OCI-LY3 (cell line): Measurements from ENCODE around the gene DDIT4.
"Not testable (repeated sequence)": the region's sequence is repeated elsewhere in the genome, so short reads cannot be mapped to it uniquely, and the experiment has no call there.

ENCODE experiments used
- H2AFZ ChIP-seq: fragments of 200-600, 300-600 bp; shearing (Covaris generic); 2 replicates; pipeline ENCODE4 v1.6.0; 2014; ENCODE audit warnings: antibody characterized with exemption, low read depth, low read length
- H3K27ac ChIP-seq: fragments of 200-600, 300-600 bp; sonication (generic); 2 replicates; pipeline ENCODE4 v1.5.1; 2014; ENCODE audit warnings: mild to moderate bottlenecking, low read length, moderate library complexity, mixed read lengths
- H3K27me3 ChIP-seq: fragments of 200-600, 300-600 bp; sonication (generic); 2 replicates; pipeline ENCODE4 v1.6.1; 2014; ENCODE audit warnings: low read depth, low read length, mixed read lengths
- H3K36me3 ChIP-seq: fragments of 200-600, 300-600 bp; sonication (generic); replicated peaks from 2 replicates; pipeline ENCODE3; 2014; ENCODE audit warnings: low read depth, low read length, mixed read lengths
- H3K4me1 ChIP-seq: fragments of 300-600, 200-600 bp; sonication (generic); 2 replicates; pipeline ENCODE4 v1.6.1; 2014; ENCODE audit warnings: low read length, mixed read lengths
- H3K4me2 ChIP-seq: fragments of 200-600, 300-600 bp; sonication (generic); 2 replicates; pipeline ENCODE4 v1.6.1; 2014; ENCODE audit warnings: low read length, mixed read lengths
- H3K4me3 ChIP-seq: fragments of 300-600, 200-600 bp; sonication (generic); 2 replicates; pipeline ENCODE4 v1.5.1; 2014; ENCODE audit warnings: antibody characterized with exemption, mild to moderate bottlenecking, low read length, moderate library complexity
- H3K79me2 ChIP-seq: fragments of 300-600, 200-600 bp; shearing (Covaris generic); 2 replicates; pipeline ENCODE4 v1.6.1; 2014; ENCODE audit warnings: mild to moderate bottlenecking, low read length, mixed read lengths
- H3K9ac ChIP-seq: fragments of 300-600, 200-600 bp; shearing (Covaris generic); 2 replicates; pipeline ENCODE4 v1.6.0; 2014; ENCODE audit warnings: mild to moderate bottlenecking, low read length, moderate library complexity
- H3K9me3 ChIP-seq: fragments of 200-600, 300-600 bp; shearing (Covaris generic); 2 replicates; pipeline ENCODE4 v1.6.1; 2014; ENCODE audit warnings: low read length, mixed read lengths; ENCODE audit not compliant: insufficient read depth
- H4K20me1 ChIP-seq: fragments of 200-600, 300-600 bp; sonication (generic); 2 replicates; pipeline ENCODE4 v1.6.1; 2016; ENCODE audit warnings: low read length, mixed read lengths; ENCODE audit not compliant: insufficient read depth
- CTCF ChIP-seq: fragments of 200-600, 300-600 bp; sonication (generic); IDR thresholded peaks from 2 replicates; pipeline ENCODE4 v1.5.1; 2014; ENCODE audit warnings: antibody characterized with exemption, low read length, low read depth
- EZH2phosphoT487 ChIP-seq: fragments of 200-600 bp; shearing (Covaris generic); IDR thresholded peaks from 2 replicates; pipeline ENCODE4 v1.6.1; 2018; ENCODE audit warnings: antibody characterized with exemption, mixed run types, low read depth

Gene DDIT4

GRCh38 chr10:72245949-72246525 lies 27.7 kb upstream of the DDIT4 start:
- Histone ChIP-seq H3K4me1 (peaks cover 35% of the 10 kb centered on the region), H3K27ac (no peak overlapping the region), H4K20me1 (no peaks in the 10 kb centered on the region), H3K27me3 (no peaks in the 10 kb centered on the region), H3K36me3 (no peaks in the 10 kb centered on the region), H2AFZ (no peak overlapping the region), H3K79me2 (no peaks in the 10 kb centered on the region), H3K4me3 (no peak overlapping the region), H3K9me3 (no peaks in the 10 kb centered on the region), H3K4me2 (no peak overlapping the region), H3K9ac (no peak overlapping the region)
- TF ChIP-seq EZH2phosphoT487 (no peak), CTCF (no peak)

GRCh38 chr10:72248468-72249151 lies 25.1 kb upstream of the DDIT4 start:
- H3K79me2 ChIP-seq, result no peaks in the 10 kb centered on the region
- no peaks in the 10 kb centered on the region for H4K20me1 ChIP-seq
- no peaks in the 10 kb centered on the region for H3K27me3 ChIP-seq
- no peak for TF ChIP-seq EZH2phosphoT487
- TF ChIP-seq CTCF, result no peak
- H3K4me3 ChIP-seq, result peak overlapping the region; percentile 71
- peak overlapping the region; percentile 61 for H3K9ac ChIP-seq
- H3K4me2 ChIP-seq, result peak overlapping the region; percentile 90
- peaks cover 32% of the 10 kb centered on the region for H3K4me1 ChIP-seq
- no peaks in the 10 kb centered on the region for H3K9me3 ChIP-seq
- peak overlapping the region; percentile 77 for H2AFZ ChIP-seq
- H3K36me3 ChIP-seq, result no peaks in the 10 kb centered on the region
- H3K27ac ChIP-seq, result peak overlapping the region; percentile 87

GRCh38 chr10:72249176-72249862 lies 24.4 kb upstream of the DDIT4 start:
- H3K36me3 ChIP-seq, H4K20me1 ChIP-seq, H3K9me3 ChIP-seq, H3K79me2 ChIP-seq, H3K27me3 ChIP-seq: not testable (repeated sequence)
- Histone ChIP-seq H3K4me2 (peak overlapping the region; percentile 90), H3K4me1 (peaks cover 27% of the 10 kb centered on the region), H2AFZ (peak overlapping the region; percentile 77; the same call in 1 of the 2 replicates), H3K27ac (peak overlapping the region; percentile 87), H3K4me3 (peak overlapping the region; percentile 71), H3K9ac (peak overlapping the region; percentile 61)

- H3K4me3 ChIP-seq, result no peak overlapping the region
- no peak overlapping the region for H2AFZ ChIP-seq
- no peak for TF ChIP-seq EZH2phosphoT487
- TF ChIP-seq CTCF, result no peak
- no peaks in the 10 kb centered on the region for H3K9me3 ChIP-seq
- no peaks in the 10 kb centered on the region for H3K27me3 ChIP-seq
- H3K79me2 ChIP-seq, result no peaks in the 10 kb centered on the region
- H4K20me1 ChIP-seq, result no peaks in the 10 kb centered on the region
- no peak overlapping the region for H3K9ac ChIP-seq
- H3K4me2 ChIP-seq, result no peak overlapping the region
- peaks cover 29% of the 10 kb centered on the region for H3K4me1 ChIP-seq
- no peaks in the 10 kb centered on the region for H3K36me3 ChIP-seq
- H3K27ac ChIP-seq, result no peak overlapping the region
These were observed 23.1 kb upstream of the DDIT4 start for GRCh38 chr10:72250666-72251065.
